GM12878 (cell line): Measurements from ENCODE around the gene SLC25A13. TPM values are rescaled to one million over a fixed set of nuclear protein-coding genes. Genes with fewer than 3 reads are reported as not detected.

Experiments used
- ATAC-seq: fragments of 200-7000 bp; cut with Tn5 transposase; 3 replicates; pipeline ENCODE4 v1.9.1; 2020; ENCODE audit warnings: mild to moderate bottlenecking, moderate library complexity
- BruUV-seq: library from RNA; stranded (reverse); fragments of 400-500 nt; replicated peaks from 2 replicates; lab custom pipeline; 2021; lab: Mats Ljungman, UMichigan
- CTCF ChIA-PET: fragments of 300-600 bp; sonication (Branson Sonifier 250); formaldehyde crosslinking; extraction: SDS; loops from one replicate; lab custom pipeline; 2021; ENCODE audit warnings: inconsistent platforms; lab: Yijun Ruan, JAX
- POLR2A ChIA-PET: fragments of 350-600 bp; formaldehyde crosslinking; extraction: SDS; loops from one replicate; lab custom pipeline; 2021; ENCODE audit warnings: inconsistent platforms; lab: Charles Lee
- RAD21 ChIA-PET: fragments of 300-600 bp; sonication (Branson Sonifier 250); formaldehyde crosslinking; loops from one replicate; lab custom pipeline; 2023; ENCODE audit warnings: antibody characterized with exemption; ENCODE audit not compliant: unreplicated experiment; lab: Charles Lee
- SMC1A ChIA-PET: fragments of 300-600 bp; sonication (Branson Sonifier 250); formaldehyde crosslinking; loops from one replicate; lab custom pipeline; 2023; ENCODE audit not compliant: unreplicated experiment, uncharacterized antibody; lab: Charles Lee
- DNase-seq: peaks from one replicate; pipeline ENCODE4 v3.0.0-alpha.2; 2011; ENCODE audit warnings: low read depth, low spot score
- FAIRE-seq: peaks from 3 replicates; lab custom pipeline; 2011; peaks lifted over from hg19 to GRCh38; lab: Jason Lieb, UNC
- H2AFZ ChIP-seq: 2 replicates; pipeline ENCODE4 v1.6.0; 2011; ENCODE audit warnings: low read depth, low read length, control low read depth; ENCODE audit not compliant: control insufficient read depth
- H3K27ac ChIP-seq: 2 replicates; pipeline ENCODE4 v1.5.1; 2011; ENCODE audit warnings: control low read depth; ENCODE audit not compliant: control insufficient read depth, insufficient read depth
- H3K27me3 ChIP-seq, 2 experiments: replicated peaks in 1 of 2; 2 replicates each; pipeline versions ENCODE4 v1.6.0 to v1.6.1; 2011; ENCODE audit warnings: low read length in 1 of 2; ENCODE audit not compliant: control insufficient read depth in 2 of 2, insufficient read depth in 2 of 2
- H3K36me3 ChIP-seq, 2 experiments: 2 replicates each; pipeline ENCODE4 v1.5.1; 2011; ENCODE audit warnings: low read length in 1 of 2; ENCODE audit not compliant: control insufficient read depth in 2 of 2, insufficient read depth in 2 of 2
- H3K4me1 ChIP-seq: 2 replicates; pipeline ENCODE4 v1.6.1; 2011; ENCODE audit warnings: mild to moderate bottlenecking, low read length, moderate library complexity, mixed read lengths; ENCODE audit not compliant: control insufficient read depth, insufficient read depth
- H3K4me2 ChIP-seq: 2 replicates; pipeline ENCODE4 v1.6.0; 2011; ENCODE audit warnings: control low read depth; ENCODE audit not compliant: control insufficient read depth, insufficient read depth
- H3K4me3 ChIP-seq: fragments of 200-600 bp; sonication (generic); 2 replicates; pipeline ENCODE4 v1.5.1; 2016
- H3K79me2 ChIP-seq: 2 replicates; pipeline ENCODE4 v1.6.0; 2011; ENCODE audit warnings: low read length; ENCODE audit not compliant: control insufficient read depth, insufficient read depth
- H3K9ac ChIP-seq: 2 replicates; pipeline ENCODE4 v1.8.0; 2011; ENCODE audit warnings: low read length, control low read depth, mixed read lengths; ENCODE audit not compliant: control insufficient read depth, insufficient read depth
- H3K9me3 ChIP-seq: replicated peaks from 3 replicates; pipeline ENCODE4 v1.5.1; 2011; ENCODE audit warnings: mild to moderate bottlenecking, low read length; ENCODE audit not compliant: control insufficient read depth, insufficient read depth
- H4K20me1 ChIP-seq: 2 replicates; pipeline ENCODE4 v1.6.0; 2011; ENCODE audit not compliant: control insufficient read depth, insufficient read depth
- ATF7 ChIP-seq: fragments of 450-650 bp; IDR thresholded peaks from 2 replicates; pipeline ENCODE4 v1.6.1; 2016; ENCODE audit warnings: low read depth, mild to moderate bottlenecking
- BCL11A ChIP-seq: IDR thresholded peaks from 2 replicates; pipeline ENCODE4 v1.6.1; 2011; ENCODE audit warnings: low read depth, low read length
- BRCA1 ChIP-seq: IDR thresholded peaks from 2 replicates; pipeline ENCODE4 v1.6.1; 2011; ENCODE audit warnings: low read depth, low read length, improper control_type of control experiment
- CEBPZ ChIP-seq: fragments of 150-350 bp; IDR thresholded peaks from 2 replicates; pipeline ENCODE4 v1.6.1; 2016; ENCODE audit warnings: low read depth, low read length
- CHD2 ChIP-seq: IDR thresholded peaks from 2 replicates; pipeline ENCODE4 v1.6.1; 2011; ENCODE audit warnings: low read depth, low read length, improper control_type of control experiment, borderline replicate concordance
- EP300 ChIP-seq, 2 experiments: fragments of 150-350 bp in 1 of 2; IDR thresholded peaks; 2 replicates each; pipeline ENCODE4 v1.6.1; 2011 to 2012; ENCODE audit warnings: low read depth in 2 of 2, low read length in 2 of 2, borderline replicate concordance in 1 of 2, improper control_type of control experiment in 1 of 2, inconsistent platforms in 1 of 2; ENCODE audit not compliant: control insufficient read depth in 1 of 2
- HDAC2 ChIP-seq: fragments of 200-600 bp; sonication (generic); IDR thresholded peaks from 2 replicates; pipeline ENCODE4 v1.6.1; 2017
- IKZF1 ChIP-seq: fragments of 450-650 bp; conservative IDR thresholded peaks from 2 replicates; pipeline ENCODE4 v1.6.1; 2017; ENCODE audit warnings: antibody characterized with exemption, mild to moderate bottlenecking
- MEF2A ChIP-seq: IDR thresholded peaks from 2 replicates; pipeline ENCODE4 v1.6.1; 2011; ENCODE audit warnings: low read depth, mild to moderate bottlenecking, low read length, moderate library complexity; ENCODE audit not compliant: insufficient read depth
- NFXL1 ChIP-seq: fragments of 450-650 bp; IDR thresholded peaks from 2 replicates; pipeline ENCODE4 v1.6.1; 2017; ENCODE audit warnings: antibody characterized with exemption, mild to moderate bottlenecking, borderline replicate concordance
- NFYB ChIP-seq: IDR thresholded peaks from 2 replicates; pipeline ENCODE4 v1.6.1; 2011; ENCODE audit warnings: low read depth, mild to moderate bottlenecking, low read length, improper control_type of control experiment, moderate library complexity; ENCODE audit not compliant: insufficient read depth
- POLR2A ChIP-seq: IDR thresholded peaks from 2 replicates; pipeline ENCODE4 v1.6.1; 2011; ENCODE audit warnings: low read depth, mild to moderate bottlenecking, low read length
- POLR2AphosphoS5 ChIP-seq: IDR thresholded peaks from 2 replicates; pipeline ENCODE4 v1.6.1; 2011; ENCODE audit warnings: mild to moderate bottlenecking, low read length, inconsistent platforms
- SREBF2 ChIP-seq: IDR thresholded peaks from 2 replicates; pipeline ENCODE4 v1.6.1; 2012; ENCODE audit warnings: mild to moderate bottlenecking, low read length
- TAF1 ChIP-seq: IDR thresholded peaks from 2 replicates; pipeline ENCODE4 v1.6.1; 2011; ENCODE audit warnings: mild to moderate bottlenecking, low read depth, low read length, borderline replicate concordance
- USF1 ChIP-seq: IDR thresholded peaks from 2 replicates; pipeline ENCODE4 v1.6.1; 2011; ENCODE audit warnings: borderline replicate concordance, low read depth, mild to moderate bottlenecking, moderate library complexity, mixed read lengths, low read length; ENCODE audit not compliant: insufficient read depth; ENCODE audit errors: extremely low read length
- ZNF384 ChIP-seq: IDR thresholded peaks from 2 replicates; pipeline ENCODE4 v1.6.1; 2012; ENCODE audit warnings: low read depth, mild to moderate bottlenecking, low read length, improper control_type of control experiment, borderline replicate concordance
- WGBS: methylation state at CpG from one replicate; pipeline ENCODE4 v1.1.6; 2016; ENCODE audit warnings: low lambda C conversion rate; ENCODE audit not compliant: insufficient replicate concordance, insufficient coverage; ENCODE audit errors: missing lambda C conversion rate; 5-methylcytosine and 5-hydroxymethylcytosine counted together
- in situ Hi-C: fragments of 300-500 bp; cut with MboI; formaldehyde crosslinking; loops from 9 replicates; pipeline ENCODE4 v1.14.3; 2018; ENCODE audit warnings: mixed read lengths
- intact Hi-C: fragments of 100-400 bp; cut with micrococcal nuclease; formaldehyde crosslinking; loops from one replicate; pipeline ENCODE4 v1.14.2; 2022; ENCODE audit not compliant: unreplicated experiment
- polyA plus RNA-seq, 11 experiments: library from polyadenylated mRNA; depleted of rRNA in 4 of 11; unstranded in 6 of 11; stranded (reverse) in 5 of 11; fragments of >200 nt; fragmentation: Nextera tagmentation in 4 of 11; fragmentation: Illumina TruSeq in 1 of 11; extraction: Ambion mirVana in 4 of 11; extraction: Trizol in 1 of 11; gene quantifications; 1 replicate in 1 of 11; 2 replicates in 10 of 11; pipeline versions ENCODE4 v1.2.1 to v1.2.3, GENCODE V29; 2011 to 2016; ENCODE audit warnings: inconsistent platforms in 2 of 11, missing spikeins in 2 of 11, low read depth in 1 of 11
- total RNA-seq, 4 experiments: library from RNA; depleted of rRNA in 3 of 4; stranded (reverse); fragments of >200 nt in 3 of 4; fragmentation: Illumina TruSeq in 1 of 4; extraction: Trizol in 1 of 4; gene quantifications; 2 replicates each; pipeline versions ENCODE4 v1.2.1 to v1.2.3, GENCODE V29; 2013 to 2021

The SLC25A13 gene
- total and polyA plus RNA-seq, 10 of the 15 experiments (the other 5 are each of a cell fraction or from before 2014, with no cell fraction given), result 7.0 to 24.7 (median 18.6) TPM

DNA sequence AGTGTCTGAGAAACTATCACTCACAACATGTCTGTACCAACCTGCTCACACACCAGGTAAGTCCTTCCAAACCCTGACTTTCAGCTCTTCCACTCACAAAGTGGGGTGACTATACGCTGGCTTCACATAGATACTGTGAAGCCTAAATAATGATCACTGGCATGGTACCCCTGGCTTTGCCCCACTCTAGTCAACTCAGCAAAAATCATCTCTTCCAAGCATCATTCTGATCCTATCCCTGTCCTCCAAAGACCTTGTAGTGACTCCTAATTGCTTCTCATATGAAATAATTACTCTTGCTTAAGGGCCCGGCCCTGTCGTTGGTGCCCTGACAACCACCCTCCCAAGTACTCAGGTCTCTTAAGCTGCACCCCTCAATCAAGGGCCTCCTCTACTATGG is 97.8 kb downstream of the SLC25A13 start:
- BruUV-seq, result no TSS peak

More for the DNA sequence above, 97.8 kb downstream of the SLC25A13 start:
- Histone ChIP-seq H3K4me2 (no peak overlapping the region), H2AFZ (no peak overlapping the region), H3K4me1 (no peaks in the 10 kb centered on the region), H4K20me1 (no peaks in the 10 kb centered on the region), H3K27me3 (no peaks in the 10 kb centered on the region), H3K9me3 (no peaks in the 10 kb centered on the region; the same call in 2 of the 3 replicates), H3K36me3 (no peaks in the 10 kb centered on the region; a peak in 1 of 4 replicates), H3K4me3 (no peak overlapping the region), H3K79me2 (no peaks in the 10 kb centered on the region), H3K27ac (no peak overlapping the region), H3K9ac (no peak overlapping the region)
- TF ChIP-seq POLR2AphosphoS5 (no peak), CEBPZ (no peak), ZNF384 (no peak), CHD2 (no peak), NFYB (no peak), USF1 (no peak), SREBF2 (no peak), EP300 (IDR thresholded peaks at IDR 0.05; ENCODE audit: borderline replicate concordance in 1 of 2, control insufficient read depth in 1 of 2, low read depth in 2 of 2, low read length in 2 of 2) (no peak), HDAC2 (no peak), BRCA1 (no peak), BCL11A (no peak), IKZF1 (no peak), NFXL1 (no peak), MEF2A (no peak), POLR2A (no peak), ATF7 (no peak), TAF1 (no peak)
- ChIA-PET SMC1A (interaction anchor here (0.8 to 1.3 kb wide), 2 partner anchors 119 to 803 kb away, joined by 3 read pairs; no protein-coding TSS in a partner anchor), RAD21 (interaction anchor here (0.7 kb wide), 1 partner anchor 105 kb away, joined by 5 read pairs; no protein-coding TSS in a partner anchor), CTCF (interaction anchor here (1.0 to 1.7 kb wide), 4 partner anchors 15 to 190 kb away, joined by 3 to 5 read pairs (median 4); no protein-coding TSS in a partner anchor), POLR2A (no interaction called here)
- 100% methylated on average over 3 of the region's 3 CpGs for WGBS
- DNase-seq (no peak), ATAC-seq (no peak), FAIRE-seq (no peak)
- intact Hi-C loops, result no loop called here
- in situ Hi-C loops, result no loop called here
